DND-41 (cell line): Measurements from ENCODE around the gene BAD.

Source experiments
- CTCF ChIP-seq: IDR thresholded peaks from 2 replicates; pipeline ENCODE4 v1.5.1; 2012; ENCODE audit warnings: borderline replicate concordance, low read length, moderate library complexity, mild to moderate bottlenecking; ENCODE audit not compliant: poor library complexity, severe bottlenecking; ENCODE audit errors: extremely low read depth
- EZH2 ChIP-seq: IDR thresholded peaks from 3 replicates; pipeline ENCODE4 v1.6.1; 2012; ENCODE audit warnings: borderline replicate concordance, low read depth, mild to moderate bottlenecking, moderate library complexity, low read length, inconsistent platforms; ENCODE audit not compliant: severe bottlenecking

GRCh38 chr11:64222651-64223000, 61.8 kb downstream of the BAD start:
- TF ChIP-seq CTCF (no peak), EZH2 (no peak)
